Transverse colon (tissue), 4 donors: ENCODE results near the gene EHD2. TPM values are rescaled to one million over a fixed set of nuclear protein-coding genes. Genes with fewer than 3 reads are reported as not detected.

Experiments
- DNase-seq: peaks from one replicate; pipeline ENCODE4 v3.0.0-alpha.2; 2019
- H3K27ac ChIP-seq, 4 donors: fragments of 200-600 bp; sonication (generic); 2 replicates each; pipeline ENCODE4 v1.5.1; 2016 to 2018; ENCODE audit warnings: inconsistent platforms in 4 of 4
- H3K27me3 ChIP-seq: fragments of 200-600 bp; sonication (generic); 2 replicates; pipeline ENCODE4 v1.5.1; 2017; ENCODE audit warnings: inconsistent platforms
- H3K36me3 ChIP-seq, 4 donors: fragments of 200-600 bp; sonication (generic); 2 replicates each; pipeline ENCODE4 v1.5.1; 2017 to 2019; ENCODE audit warnings: inconsistent platforms in 4 of 4
- H3K4me1 ChIP-seq, 4 donors: fragments of 200-600 bp; sonication (generic); 2 replicates each; pipeline ENCODE4 v1.5.1; 2017 to 2020; ENCODE audit warnings: inconsistent platforms in 4 of 4
- H3K4me3 ChIP-seq, 4 donors: fragments of 200-600 bp; sonication (generic); 1 replicate in 1 of 4; 2 replicates in 3 of 4; pipeline versions ENCODE4 v1.5.1 to v1.6.1; 2017 to 2019; ENCODE audit warnings: inconsistent platforms in 4 of 4
- H3K9me3 ChIP-seq, 2 donors: fragments of 200-600 bp; sonication (generic); 2 replicates each; pipeline ENCODE4 v1.5.1; 2017 to 2019; ENCODE audit warnings: inconsistent platforms in 2 of 2
- CTCF ChIP-seq, 5 experiments: fragments of 200-600 bp in 3 of 5; fragments of 450-650 bp in 2 of 5; sonication (generic) in 3 of 5; IDR thresholded peaks; 1 replicate in 2 of 5; 2 replicates in 3 of 5; pipeline ENCODE4 v1.5.1; 2016 to 2017; ENCODE audit warnings: antibody characterized with exemption in 5 of 5, inconsistent platforms in 3 of 5, mild to moderate bottlenecking in 2 of 5, moderate library complexity in 1 of 5
- EP300 ChIP-seq: sonication (generic); formaldehyde crosslinking; IDR thresholded peaks from one replicate; pipeline ENCODE4 v1.6.1; 2017; ENCODE audit warnings: antibody characterized with exemption, low read depth
- POLR2A ChIP-seq: fragments of 450-650 bp; IDR thresholded peaks from one replicate; pipeline ENCODE4 v1.6.1; 2016; ENCODE audit warnings: antibody characterized with exemption, mild to moderate bottlenecking, moderate library complexity
- POLR2AphosphoS5 ChIP-seq, 3 donors: sonication (generic); formaldehyde crosslinking; IDR thresholded peaks; one replicate each; pipeline ENCODE4 v1.6.1; 2016; ENCODE audit warnings: antibody characterized with exemption in 3 of 3
- WGBS, 2 donors: methylation state at CpG; one replicate each; pipeline ENCODE4 v1.1.5; 2018; ENCODE audit warnings: low coverage in 1 of 2; 5-methylcytosine and 5-hydroxymethylcytosine counted together
- in situ Hi-C, 4 donors: fragments of 200-750 bp; cut with MboI; loops; one replicate each; pipeline versions ENCODE4 v1.15.0 to v1.15.1; 2017; ENCODE audit warnings: low sequenced_read_pairs in 3 of 4, low pct_ligation_motif_present in 1 of 4, low pct_unique_long_range_greater_than_20kb in 1 of 4
- intact Hi-C: fragments of 100-400 bp; cut with DNase I; formaldehyde crosslinking; loops from one replicate; pipeline ENCODE4 v1.15.1; 2023; ENCODE audit warnings: low total_unique reads
- total RNA-seq, 4 donors: library from RNA; depleted of rRNA; stranded (reverse); fragments of >200 nt; gene quantifications; one replicate each; pipeline ENCODE4 v1.1.0, GENCODE V29; 2016

EHD2 gene
- total RNA-seq, 4 donors from 2014 or later: 15.2 to 93.1 (median 25.3) TPM

GRCh38 chr19:47682939-47683338, 30.3 kb upstream of the EHD2 start:
- WGBS, 2 donors: 72 to 82% methylated on average over 4 to 6 of the region's 6 CpGs
- Histone ChIP-seq H3K4me1 (no peaks in the 10 kb centered on the region), H3K9me3 (no peaks in the 10 kb centered on the region), H3K27ac (no peak overlapping the region), H3K4me3 (no peak overlapping the region), H3K27me3 (no peaks in the 10 kb centered on the region), H3K36me3 (peaks cover 0 to 17% (median 7%) of the 10 kb centered on the region in 4 donors)
- in situ Hi-C loops (no loop called here), intact Hi-C loops (no loop called here)
- TF ChIP-seq CTCF (IDR thresholded peaks at IDR 0.05) (no peak), POLR2A (no peak), EP300 (no peak)
- DNase-seq: no peak

- intact Hi-C loops: no loop called here
- Histone ChIP-seq H3K4me3 (no peak overlapping the region), H3K36me3 (peaks cover 0 to 4% (median 0%) of the 10 kb centered on the region in 4 donors), H3K27ac (no peak overlapping the region), H3K4me1 (no peaks in the 10 kb centered on the region), H3K27me3 (no peaks in the 10 kb centered on the region), H3K9me3 (no peaks in the 10 kb centered on the region)
- TF ChIP-seq CTCF (IDR thresholded peaks at IDR 0.05) (no peak), POLR2A (no peak), POLR2AphosphoS5 (IDR thresholded peaks at IDR 0.05) (no peak), EP300 (no peak)
- WGBS, 2 donors: 89 to 94% methylated on average over 5 to 7 of the region's 7 CpGs
- DNase-seq: no peak
- in situ Hi-C loops: no loop called here
These were observed 26.4 kb upstream of the EHD2 start for GRCh38 chr19:47686679-47687450.

- Histone ChIP-seq H3K27ac (no peak overlapping the region), H3K36me3 (peaks cover 0 to 4% (median 0%) of the 10 kb centered on the region in 4 donors), H3K9me3 (no peaks in the 10 kb centered on the region), H3K4me3 (no peak overlapping the region), H3K27me3 (no peaks in the 10 kb centered on the region), H3K4me1 (no peaks in the 10 kb centered on the region)
- no peak for DNase-seq
- WGBS, 2 donors: 69 to 89% methylated on average over 2 to 7 of the region's 7 CpGs
- intact Hi-C loops (no loop called here), in situ Hi-C loops (no loop called here)
- TF ChIP-seq CTCF (IDR thresholded peaks at IDR 0.05) (no peak), POLR2A (no peak), EP300 (no peak), POLR2AphosphoS5 (IDR thresholded peaks at IDR 0.05) (no peak)
These were observed 25.3 kb upstream of the EHD2 start for GRCh38 chr19:47687906-47688305.

- DNase-seq: no peak
- intact Hi-C loops: no loop called here
- in situ Hi-C loops: no loop called here
- H3K4me3 ChIP-seq: no peak overlapping the region
- H3K4me1 ChIP-seq: no peaks in the 10 kb centered on the region
- H3K9me3 ChIP-seq: no peaks in the 10 kb centered on the region
- no peaks in the 10 kb centered on the region for H3K27me3 ChIP-seq
- H3K27ac ChIP-seq: no peak overlapping the region
- peaks cover 0 to 4% (median 0%) of the 10 kb centered on the region in 4 donors for H3K36me3 ChIP-seq
- no peak for TF ChIP-seq EP300
- no peak for TF ChIP-seq POLR2AphosphoS5 (IDR thresholded peaks at IDR 0.05)
- TF ChIP-seq CTCF (IDR thresholded peaks at IDR 0.05): no peak
- no peak for TF ChIP-seq POLR2A
- 92 to 95% methylated on average over 2 to 5 of the region's 5 CpGs for WGBS, 2 donors
These were observed 22.1 kb upstream of the EHD2 start for GRCh38 chr19:47691090-47691489.
